H1 (cell line): ENCODE measurements around the gene ZNF836. TPM values are rescaled to one million over a fixed set of nuclear protein-coding genes. Genes with fewer than 3 reads are reported as not detected.

Source experiments
- CTCF ChIA-PET: fragments of 300-600 bp; sonication (Branson Sonifier 250); formaldehyde crosslinking; loops from one replicate; lab custom pipeline; 2021; ENCODE audit not compliant: partially characterized antibody; lab: Charles Lee
- POLR2A ChIA-PET: fragments of 300-600 bp; sonication (Branson Sonifier 250); formaldehyde crosslinking; loops from one replicate; lab custom pipeline; 2021; ENCODE audit warnings: inconsistent platforms; ENCODE audit not compliant: partially characterized antibody; lab: Charles Lee
- DNase-seq, 2 experiments: peaks; one replicate each; pipeline versions ENCODE4 v3.0.0 to v3.0.0-alpha.2; 2010 to 2022; ENCODE audit warnings: low spot score in 2 of 2, low read depth in 1 of 2, mixed read lengths in 1 of 2
- FAIRE-seq: peaks from 2 replicates; lab custom pipeline; 2011; peaks lifted over from hg19 to GRCh38; lab: Jason Lieb, UNC
- H2AFZ ChIP-seq: 2 replicates; pipeline ENCODE4 v1.8.1; 2012; ENCODE audit warnings: low read length, inconsistent platforms
- H2AK5ac ChIP-seq: 2 replicates; pipeline ENCODE4 v1.6.1; 2013; ENCODE audit warnings: low read depth, low read length
- H2BK120ac ChIP-seq: replicated peaks from 2 replicates; pipeline ENCODE3; 2013; ENCODE audit warnings: low read depth, low read length, inconsistent platforms
- H2BK12ac ChIP-seq: 2 replicates; pipeline ENCODE4 v1.6.1; 2013; ENCODE audit warnings: low read depth, low read length
- H2BK15ac ChIP-seq: 2 replicates; pipeline ENCODE4 v1.6.1; 2013; ENCODE audit warnings: low read length
- H2BK20ac ChIP-seq: 2 replicates; pipeline ENCODE4 v1.6.1; 2013; ENCODE audit warnings: low read length
- H2BK5ac ChIP-seq: 2 replicates; pipeline ENCODE4 v1.6.1; 2013; ENCODE audit warnings: low read depth, low read length
- H3K14ac ChIP-seq: 2 replicates; pipeline ENCODE4 v1.6.1; 2013; ENCODE audit warnings: inconsistent platforms; ENCODE audit not compliant: insufficient read length
- H3K18ac ChIP-seq: 2 replicates; pipeline ENCODE4 v1.6.1; 2013; ENCODE audit warnings: low read length; ENCODE audit errors: extremely low read depth
- H3K23ac ChIP-seq: 2 replicates; pipeline ENCODE4 v1.6.1; 2013; ENCODE audit warnings: inconsistent platforms; ENCODE audit not compliant: insufficient read length
- H3K23me2 ChIP-seq: 2 replicates; pipeline ENCODE4 v1.6.1; 2013; ENCODE audit warnings: low read depth, low read length
- H3K27ac ChIP-seq: 2 replicates; pipeline ENCODE4 v1.6.1; 2011; ENCODE audit warnings: low read depth, low read length, inconsistent platforms
- H3K27me3 ChIP-seq, 4 experiments: replicated peaks in 1 of 4; 1 replicate in 1 of 4; 2 replicates in 3 of 4; pipeline versions ENCODE4 v1.6.1 to v1.8.1; 2011 to 2013; ENCODE audit warnings: low read length in 3 of 4, mild to moderate bottlenecking in 3 of 4, inconsistent platforms in 2 of 4, mixed read lengths in 2 of 4, moderate library complexity in 1 of 4; ENCODE audit not compliant: control insufficient read depth in 3 of 4, insufficient read depth in 3 of 4; ENCODE audit errors: extremely low read depth in 1 of 4
- H3K36me3 ChIP-seq, 4 experiments: 2 replicates each; pipeline versions ENCODE4 v1.6.1 to v1.8.1; 2011 to 2013; ENCODE audit warnings: mild to moderate bottlenecking in 4 of 4, low read length in 3 of 4, moderate library complexity in 2 of 4, control low read depth in 1 of 4, inconsistent platforms in 1 of 4; ENCODE audit not compliant: insufficient read depth in 4 of 4, control insufficient read depth in 2 of 4
- H3K4ac ChIP-seq: replicated peaks from 2 replicates; pipeline ENCODE3; 2013; ENCODE audit warnings: low read length, low read depth, mixed read lengths, inconsistent platforms; ENCODE audit not compliant: insufficient read length
- H3K4me1 ChIP-seq, 4 experiments: replicated peaks in 1 of 4; 1 replicate in 1 of 4; 2 replicates in 3 of 4; pipeline versions ENCODE4 v1.6.1 to v1.8.1; 2011 to 2013; ENCODE audit warnings: low read length in 3 of 4, inconsistent platforms in 2 of 4, mixed read lengths in 1 of 4; ENCODE audit not compliant: insufficient read depth in 4 of 4, control insufficient read depth in 3 of 4
- H3K4me2 ChIP-seq, 2 experiments: 2 replicates each; pipeline versions ENCODE4 v1.6.1 to v1.8.1; 2011 to 2013; ENCODE audit warnings: low read depth in 2 of 2, low read length in 2 of 2, control low read depth in 1 of 2, inconsistent platforms in 1 of 2, mild to moderate bottlenecking in 1 of 2; ENCODE audit not compliant: insufficient read depth in 1 of 2
- H3K4me3 ChIP-seq, 4 experiments: fragments of 200-600, 300-600 bp in 1 of 4; sonication (generic), shearing (Covaris generic), sonication (Bioruptor Twin) in 1 of 4; 2 replicates each; pipeline versions ENCODE4 v1.5.1 to v1.8.1; 2011 to 2016; ENCODE audit warnings: low read length in 4 of 4, low read depth in 3 of 4, control low read depth in 2 of 4, inconsistent platforms in 2 of 4, mild to moderate bottlenecking in 2 of 4, mixed read lengths in 1 of 4, moderate library complexity in 1 of 4; ENCODE audit not compliant: insufficient read depth in 2 of 4; ENCODE audit errors: extremely low read depth in 1 of 4
- H3K56ac ChIP-seq: replicated peaks from 2 replicates; pipeline ENCODE3; 2013; ENCODE audit warnings: low read depth, mild to moderate bottlenecking, mixed read lengths, low read length, inconsistent platforms; ENCODE audit not compliant: insufficient read length
- H3K79me1 ChIP-seq: 2 replicates; pipeline ENCODE4 v1.6.1; 2013; ENCODE audit warnings: low read depth, low read length, control low read depth
- H3K79me2 ChIP-seq, 2 experiments: 2 replicates each; pipeline versions ENCODE4 v1.6.1 to v1.8.1; 2012 to 2013; ENCODE audit warnings: low read length in 2 of 2, mild to moderate bottlenecking in 2 of 2, inconsistent platforms in 1 of 2; ENCODE audit not compliant: insufficient read depth in 2 of 2, control insufficient read depth in 1 of 2
- H3K9ac ChIP-seq, 4 experiments: replicated peaks in 1 of 4; 1 replicate in 1 of 4; 2 replicates in 3 of 4; pipeline versions ENCODE4 v1.6.1 to v1.8.1; 2011 to 2013; ENCODE audit warnings: low read depth in 3 of 4, low read length in 3 of 4, control low read depth in 2 of 4, mild to moderate bottlenecking in 2 of 4, moderate library complexity in 2 of 4, inconsistent platforms in 1 of 4; ENCODE audit errors: extremely low read depth in 1 of 4
- H3K9me3 ChIP-seq, 2 experiments: 2 replicates each; pipeline versions ENCODE4 v1.6.1 to v1.8.1; 2012 to 2013; ENCODE audit warnings: mild to moderate bottlenecking in 2 of 2, moderate library complexity in 2 of 2, control low read depth in 1 of 2, inconsistent platforms in 1 of 2, low read depth in 1 of 2, low read length in 1 of 2, mixed read lengths in 1 of 2; ENCODE audit not compliant: insufficient read depth in 2 of 2
- H4K20me1 ChIP-seq, 2 experiments: replicated peaks in 1 of 2; 2 replicates each; pipeline versions ENCODE3 to v1.8.1; 2011 to 2013; ENCODE audit warnings: inconsistent platforms in 2 of 2, low read length in 2 of 2, mild to moderate bottlenecking in 1 of 2; ENCODE audit not compliant: insufficient read depth in 2 of 2, control insufficient read depth in 1 of 2
- H4K5ac ChIP-seq: 2 replicates; pipeline ENCODE4 v1.6.1; 2013; ENCODE audit warnings: low read length, low read depth, mixed read lengths, inconsistent platforms; ENCODE audit not compliant: insufficient read length
- H4K8ac ChIP-seq: 2 replicates; pipeline ENCODE4 v1.8.0; 2013; ENCODE audit warnings: mild to moderate bottlenecking, moderate library complexity, low read length, inconsistent platforms; ENCODE audit not compliant: insufficient read depth; ENCODE audit errors: extremely low read depth
- H4K91ac ChIP-seq: replicated peaks from 2 replicates; pipeline ENCODE3; 2013; ENCODE audit warnings: low read length, mixed read lengths, inconsistent platforms; ENCODE audit not compliant: insufficient read length
- FOSL1 ChIP-seq: IDR thresholded peaks from 2 replicates; pipeline ENCODE4 v1.6.1; 2011; ENCODE audit warnings: mild to moderate bottlenecking, low read depth, low read length, moderate library complexity; ENCODE audit not compliant: insufficient read depth
- JUN ChIP-seq: IDR thresholded peaks from 2 replicates; pipeline ENCODE4 v1.6.1; 2011; ENCODE audit warnings: low read depth, mild to moderate bottlenecking, improper control_type of control experiment, low read length
- JUND ChIP-seq: IDR thresholded peaks from 2 replicates; pipeline ENCODE4 v1.6.1; 2011; ENCODE audit warnings: mild to moderate bottlenecking, improper control_type of control experiment, low read length
- KDM4A ChIP-seq: IDR thresholded peaks from one replicate; pipeline ENCODE4 v1.7.1; 2012; ENCODE audit warnings: low read depth, mild to moderate bottlenecking, moderate library complexity, low read length, inconsistent platforms; ENCODE audit not compliant: severe bottlenecking
- SIX5 ChIP-seq: IDR thresholded peaks from 2 replicates; pipeline ENCODE4 v1.6.1; 2011; ENCODE audit warnings: mild to moderate bottlenecking, low read depth, low read length
- YY1 ChIP-seq: IDR thresholded peaks from 2 replicates; pipeline ENCODE4 v1.6.1; 2011; ENCODE audit warnings: low read depth, mild to moderate bottlenecking, low read length
- WGBS, 2 experiments: shearing (Covaris generic) in 1 of 2; methylation state at CpG; one replicate each; pipeline versions ENCODE4 v1.1.6 to v1.1.7; 2013 to 2015; ENCODE audit warnings: low lambda C conversion rate in 2 of 2, mixed read lengths in 2 of 2, inconsistent platforms in 1 of 2, low coverage in 1 of 2, missing lambda C conversion rate in 1 of 2; ENCODE audit not compliant: insufficient replicate concordance in 2 of 2, insufficient coverage in 1 of 2, insufficient read length in 1 of 2; ENCODE audit errors: extremely low coverage in 1 of 2, missing lambda C conversion rate in 1 of 2; 5-methylcytosine and 5-hydroxymethylcytosine counted together
- polyA plus RNA-seq, 7 experiments: library from polyadenylated mRNA; depleted of rRNA in 3 of 7; stranded (reverse) in 5 of 7; unstranded in 2 of 7; fragments of >200 nt in 5 of 7; fragments of 200-250 nt in 2 of 7; gene quantifications; 1 replicate in 5 of 7; 2 replicates in 1 of 7; 4 replicates in 1 of 7; pipeline versions ENCODE4 v1.2.1 to v1.2.3, GENCODE V29; 2011 to 2013; ENCODE audit warnings: missing spikeins in 2 of 7, mixed read lengths in 2 of 7
- total RNA-seq: library from RNA; stranded (reverse); fragmentation: NEBNext Ultra II Directional; extraction: Animal tissue kit (Norgen Biotek cat#: 25700); gene quantifications from 2 replicates; pipeline ENCODE4 v1.2.1, GENCODE V29; 2021

Gene ZNF836
- total and polyA plus RNA-seq, 2 of the 8 experiments (the other 6 are each of a cell fraction or from before 2014, with no cell fraction given): 5.6 to 27.2 TPM

- 90% methylated on average over 8 of the region's 8 CpGs; no CpG with 5 or more reads in 1 of the 2 experiments for WGBS, 2 experiments
- TF ChIP-seq KDM4A: no peak
- TF ChIP-seq SIX5: no peak
- no peak for TF ChIP-seq FOSL1
- TF ChIP-seq JUN: no peak
- TF ChIP-seq JUND: no peak
- TF ChIP-seq YY1: no peak
These were observed 48.2 kb upstream of the ZNF836 start for GRCh38 chr19:52219611-52220010.

More at GRCh38 chr19:52219611-52220010, 48.2 kb upstream of the ZNF836 start:
- H3K18ac ChIP-seq: no peak overlapping the region
- H2AFZ ChIP-seq: no peak overlapping the region
- no peak overlapping the region for H3K23ac ChIP-seq
- H3K23me2 ChIP-seq: no peaks in the 10 kb centered on the region
- H2AK5ac ChIP-seq: no peak overlapping the region
- no peak overlapping the region for H3K27ac ChIP-seq
- no peak overlapping the region for H3K4me2 ChIP-seq
- no peak overlapping the region for H3K4me3 ChIP-seq
- H3K4ac ChIP-seq: no peak overlapping the region
- H4K20me1 ChIP-seq: peaks cover 0 to 11% of the 10 kb centered on the region in 2 experiments
- POLR2A ChIA-PET: interaction anchor here (0.6 to 2.1 kb wide), 3 partner anchors 9 to 22 kb away, joined by 3 to 9 read pairs (median 5); no protein-coding TSS in a partner anchor
- H3K9ac ChIP-seq: no peak overlapping the region
- DNase-seq (no peak), FAIRE-seq (no peak)
- H3K27me3 ChIP-seq: no peaks in the 10 kb centered on the region
- no peak overlapping the region for H4K8ac ChIP-seq
- peaks cover 48 to 97% (median 86%) of the 10 kb centered on the region in 4 experiments; a peak in 7 of 8 replicates for H3K36me3 ChIP-seq
- no peaks in the 10 kb centered on the region; a peak in 1 of 4 replicates for H3K79me2 ChIP-seq
- H3K56ac ChIP-seq: no peak overlapping the region
- H3K4me1 ChIP-seq: no peaks in the 10 kb centered on the region
- H2BK120ac ChIP-seq: no peak overlapping the region
- no peak overlapping the region for H4K91ac ChIP-seq
- no peaks in the 10 kb centered on the region for H3K9me3 ChIP-seq
- H4K5ac ChIP-seq: no peak overlapping the region
- no peak overlapping the region for H2BK5ac ChIP-seq
- no peak overlapping the region for H3K14ac ChIP-seq
- no peak overlapping the region for H2BK20ac ChIP-seq
- no peak overlapping the region for H2BK15ac ChIP-seq
- H3K79me1 ChIP-seq: peaks cover 5% of the 10 kb centered on the region
- no peak overlapping the region for H2BK12ac ChIP-seq
- CTCF ChIA-PET: interaction anchor here (1.4 kb wide), 1 partner anchor 10 kb away, joined by 5 read pairs; no protein-coding TSS in a partner anchor
